Left forelimb (tissue), 1 donor: ENCODE measurements around the gene PTPRN2.
"Not testable (repeated sequence)": the region's sequence is repeated elsewhere in the genome, so short reads cannot be mapped to it uniquely, and the experiment has no call there.

ENCODE experiments used
- DNase-seq: peaks from one replicate; pipeline ENCODE4 v3.0.0-alpha.2; 2018; ENCODE audit warnings: low spot score

Gene PTPRN2

GRCh38 chr7:157607218-157607617, 980.4 kb downstream of the PTPRN2 start:
- no peak for DNase-seq

GRCh38 chr7:157606140-157606539, 981.5 kb downstream of the PTPRN2 start:
- DNase-seq: no peak

GRCh38 chr7:157605638-157606037, 982.0 kb downstream of the PTPRN2 start:
- no peak for DNase-seq

- no peak for DNase-seq
These were observed 982.8 kb downstream of the PTPRN2 start for GRCh38 chr7:157604661-157605381.

- DNase-seq: no peak
These were observed 983.9 kb downstream of the PTPRN2 start for GRCh38 chr7:157603716-157604115.

GRCh38 chr7:157603005-157603404, 984.6 kb downstream of the PTPRN2 start:
- DNase-seq: no peak

GRCh38 chr7:157602581-157602980, 985.0 kb downstream of the PTPRN2 start:
- DNase-seq: no peak

- no peak for DNase-seq
These were observed 985.5 kb downstream of the PTPRN2 start for GRCh38 chr7:157602156-157602555.

GRCh38 chr7:157601530-157601929, 986.1 kb downstream of the PTPRN2 start:
- DNase-seq: no peak

- no peak for DNase-seq
These were observed 988.1 kb downstream of the PTPRN2 start for GRCh38 chr7:157599491-157599890.

- DNase-seq: no peak
These were observed 990.1 kb downstream of the PTPRN2 start for GRCh38 chr7:157597562-157597961.

- DNase-seq: no peak
These were observed 990.7 kb downstream of the PTPRN2 start for GRCh38 chr7:157596881-157597280.

- DNase-seq: no peak
These were observed 991.2 kb downstream of the PTPRN2 start for GRCh38 chr7:157596471-157596870.

GRCh38 chr7:157596026-157596425, 991.6 kb downstream of the PTPRN2 start:
- DNase-seq: no peak

- DNase-seq: no peak
These were observed 992.4 kb downstream of the PTPRN2 start for GRCh38 chr7:157595086-157595855.

GRCh38 chr7:157594306-157594705, 993.3 kb downstream of the PTPRN2 start:
- DNase-seq: no peak

GRCh38 chr7:157593541-157593940, 994.1 kb downstream of the PTPRN2 start:
- no peak for DNase-seq

GRCh38 chr7:157592636-157593320, 994.8 kb downstream of the PTPRN2 start:
- not testable (repeated sequence) for DNase-seq

GRCh38 chr7:157590526-157590925, 997.1 kb downstream of the PTPRN2 start:
- no peak for DNase-seq

- DNase-seq: no peak
These were observed 997.9 kb downstream of the PTPRN2 start for GRCh38 chr7:157589680-157590079.

- no peak for DNase-seq
These were observed 999.6 kb downstream of the PTPRN2 start for GRCh38 chr7:157587805-157588560.
